GM19395 (cell line): ENCODE results near the gene KRT38.
"Not testable (repeated sequence)": the region's sequence is repeated elsewhere in the genome, so short reads cannot be mapped to it uniquely, and the experiment has no call there.

Source experiments
- ATAC-seq: cut with Tn5 transposase; IDR thresholded peaks from one replicate; pipeline ENCODE4 v1.9.1; 2021; ENCODE audit warnings: mild to moderate bottlenecking, moderate library complexity; ENCODE audit not compliant: unreplicated experiment

The KRT38 gene

GRCh38 chr17:41424111-41424635 is 16.6 kb downstream of the KRT38 start, which contains the start of gene KRT37:
Gene KRT37, minus strand, starts transcription at chr17:41424585. Its CDS starts 62 bp downstream, at chr17:41424523.
- no peak for ATAC-seq

- not testable (repeated sequence) for ATAC-seq
These were observed 18.2 kb downstream of the KRT38 start for GRCh38 chr17:41422586-41422985.

GRCh38 chr17:41421617-41422016 is 19.2 kb downstream of the KRT38 start:
- no peak for ATAC-seq

GRCh38 chr17:41421116-41421515 is 19.7 kb downstream of the KRT38 start:
- no peak for ATAC-seq

GRCh38 chr17:41420134-41420533 is 20.6 kb downstream of the KRT38 start:
- ATAC-seq, result no peak

GRCh38 chr17:41419716-41420115 is 21.1 kb downstream of the KRT38 start:
- no peak for ATAC-seq

- no peak for ATAC-seq
These were observed 22.5 kb downstream of the KRT38 start for GRCh38 chr17:41418116-41418860.

- ATAC-seq, result no peak
These were observed 23.2 kb downstream of the KRT38 start for GRCh38 chr17:41417576-41418015.

- ATAC-seq, result no peak
These were observed 23.7 kb downstream of the KRT38 start for GRCh38 chr17:41417127-41417526.

GRCh38 chr17:41416479-41416878 is 24.3 kb downstream of the KRT38 start:
- ATAC-seq, result no peak

GRCh38 chr17:41415833-41416335 is 24.9 kb downstream of the KRT38 start:
- no peak for ATAC-seq

- no peak for ATAC-seq
These were observed 25.4 kb downstream of the KRT38 start for GRCh38 chr17:41415411-41415810.

GRCh38 chr17:41413982-41414381 is 26.8 kb downstream of the KRT38 start:
- ATAC-seq, result no peak

- no peak for ATAC-seq
These were observed 27.3 kb downstream of the KRT38 start for GRCh38 chr17:41413353-41413957.

- no peak for ATAC-seq
These were observed 29.5 kb downstream of the KRT38 start for GRCh38 chr17:41411072-41411840.

- no peak for ATAC-seq
These were observed 33.6 kb downstream of the KRT38 start for GRCh38 chr17:41407226-41407625.

GRCh38 chr17:41406205-41406604 is 34.6 kb downstream of the KRT38 start:
- ATAC-seq, result no peak

- no peak for ATAC-seq
These were observed 36.6 kb downstream of the KRT38 start for GRCh38 chr17:41404024-41404671.

GRCh38 chr17:41403404-41404023 is 37.3 kb downstream of the KRT38 start:
- ATAC-seq, result no peak

GRCh38 chr17:41402161-41402560 is 38.6 kb downstream of the KRT38 start:
- ATAC-seq, result no peak
